Measurements from ENCODE around the gene TOM1L2. TPM values are rescaled to one million over a fixed set of nuclear protein-coding genes. Genes with fewer than 3 reads are reported as not detected.
"Not testable (repeated sequence)": the region's sequence is repeated elsewhere in the genome, so short reads cannot be mapped to it uniquely, and the experiment has no call there.

The TOM1L2 gene
- total RNA-seq, 4 donors from 2014 or later: 55.5 to 118 (median 73.3) TPM

DNA sequence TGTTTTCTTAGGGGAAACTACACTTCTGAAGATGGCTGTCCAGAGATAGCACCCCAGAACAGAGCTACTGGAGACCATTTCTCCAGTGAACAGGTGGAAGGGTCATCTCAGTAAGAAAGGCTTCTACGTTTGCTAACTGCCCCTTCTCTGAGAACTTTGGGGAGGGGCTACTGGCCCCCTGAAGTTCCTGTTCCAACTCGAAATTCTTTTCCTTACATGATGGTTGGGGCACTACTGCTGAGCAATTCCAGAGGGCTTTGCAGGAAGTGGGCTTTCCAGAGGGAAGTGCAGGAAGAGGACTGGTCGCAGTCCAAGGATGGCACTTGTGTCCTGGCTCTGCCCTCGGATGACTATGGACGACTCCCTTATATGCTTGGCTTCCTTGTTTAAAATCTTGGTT, 31.2 kb downstream of the TOM1L2 start:
- 48 to 65% methylated on average over 4 to 5 of the region's 5 CpGs for WGBS, 2 donors
- Histone ChIP-seq H3K27ac (peak overlapping the region; percentile 22 to 88 (median 85)), H3K4me3 (no peak overlapping the region), H3K4me1 (peaks cover 41 to 91% (median 62%) of the 10 kb centered on the region in 3 donors), H3K27me3 (no peaks in the 10 kb centered on the region), H3K36me3 (peaks cover 0 to 7% (median 0%) of the 10 kb centered on the region in 3 donors), H3K9me3 (no peaks in the 10 kb centered on the region)
- no peak for DNase-seq
- intact Hi-C loops (cut with DNase I): no loop called here
- TF ChIP-seq, protein P1, sequence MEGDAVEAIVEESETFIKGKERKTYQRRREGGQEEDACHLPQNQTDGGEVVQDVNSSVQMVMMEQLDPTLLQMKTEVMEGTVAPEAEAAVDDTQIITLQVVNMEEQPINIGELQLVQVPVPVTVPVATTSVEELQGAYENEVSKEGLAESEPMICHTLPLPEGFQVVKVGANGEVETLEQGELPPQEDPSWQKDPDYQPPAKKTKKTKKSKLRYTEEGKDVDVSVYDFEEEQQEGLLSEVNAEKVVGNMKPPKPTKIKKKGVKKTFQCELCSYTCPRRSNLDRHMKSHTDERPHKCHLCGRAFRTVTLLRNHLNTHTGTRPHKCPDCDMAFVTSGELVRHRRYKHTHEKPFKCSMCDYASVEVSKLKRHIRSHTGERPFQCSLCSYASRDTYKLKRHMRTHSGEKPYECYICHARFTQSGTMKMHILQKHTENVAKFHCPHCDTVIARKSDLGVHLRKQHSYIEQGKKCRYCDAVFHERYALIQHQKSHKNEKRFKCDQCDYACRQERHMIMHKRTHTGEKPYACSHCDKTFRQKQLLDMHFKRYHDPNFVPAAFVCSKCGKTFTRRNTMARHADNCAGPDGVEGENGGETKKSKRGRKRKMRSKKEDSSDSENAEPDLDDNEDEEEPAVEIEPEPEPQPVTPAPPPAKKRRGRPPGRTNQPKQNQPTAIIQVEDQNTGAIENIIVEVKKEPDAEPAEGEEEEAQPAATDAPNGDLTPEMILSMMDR (IDR thresholded peaks at IDR 0.05): no peak

- Histone ChIP-seq H3K4me1 (peaks cover 46 to 97% (median 68%) of the 10 kb centered on the region in 3 donors), H3K4me3 (no peak overlapping the region), H3K9me3 (no peaks in the 10 kb centered on the region), H3K27ac (peak overlapping the region in 3 of 4 donors; percentile 83 to 88 (median 87)), H3K27me3 (no peaks in the 10 kb centered on the region), H3K36me3 (peaks cover 0 to 7% (median 0%) of the 10 kb centered on the region in 3 donors)
- intact Hi-C loops (cut with DNase I): no loop called here
- WGBS, 2 donors: 49 to 51% methylated on average over 3 of the region's 3 CpGs
- TF ChIP-seq, protein P1 (IDR thresholded peaks at IDR 0.05): no peak
- no peak for TF ChIP-seq POLR2A (IDR thresholded peaks at IDR 0.05)
- DNase-seq: no peak
Measured at GRCh38 chr17:17940441-17940911, 31.7 kb downstream of the TOM1L2 start.

- Histone ChIP-seq H3K27ac (peak overlapping the region; percentile 82 to 88 (median 85)), H3K4me1 (peaks cover 51 to 100% (median 73%) of the 10 kb centered on the region in 3 donors)
- 83 to 91% methylated on average over 7 of the region's 7 CpGs for WGBS, 2 donors
- H3K9me3 ChIP-seq; H3K27me3 ChIP-seq; H3K4me3 ChIP-seq; H3K36me3 ChIP-seq; DNase-seq; intact Hi-C loops (cut with DNase I): not testable (repeated sequence)
Measured at GRCh38 chr17:17939941-17940340, 32.3 kb downstream of the TOM1L2 start.

DNA sequence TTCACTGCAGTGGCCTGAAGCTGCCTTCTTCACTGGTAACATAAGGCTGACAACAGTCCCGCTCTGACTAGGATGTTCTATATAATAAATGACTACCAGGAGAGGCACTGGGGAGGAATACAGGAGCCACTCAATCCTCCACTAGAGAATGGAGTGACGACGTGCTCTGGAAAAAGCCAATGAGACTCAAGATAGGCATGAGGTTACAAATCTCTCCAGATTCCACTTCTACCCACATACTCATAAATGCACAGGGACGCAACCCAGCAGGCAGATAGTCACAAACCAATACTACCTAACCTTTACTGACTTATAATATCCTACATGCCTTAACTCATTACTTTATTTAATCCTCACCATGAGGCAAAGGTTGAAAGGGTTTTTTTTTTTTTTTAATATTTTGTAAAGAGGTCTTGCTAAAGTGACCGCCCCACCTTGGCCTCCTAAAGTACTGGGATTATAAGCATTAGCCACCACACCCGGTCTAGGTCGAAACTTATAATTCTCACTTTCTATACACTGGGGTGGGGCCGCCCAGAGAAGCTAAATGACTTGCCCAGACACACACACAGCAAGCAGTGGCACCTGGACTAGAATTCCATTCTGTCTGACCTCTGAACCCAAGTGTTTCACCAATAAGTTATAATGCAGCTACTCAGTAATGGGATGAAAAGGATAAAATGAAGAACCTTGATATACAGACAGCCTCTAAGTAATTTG, 33.7 kb downstream of the TOM1L2 start:
- Histone ChIP-seq H3K9me3 (no peaks in the 10 kb centered on the region), H3K27ac (peak overlapping the region; percentile 87 to 88 (median 87)), H3K4me3 (no peak overlapping the region), H3K4me1 (peaks cover 46 to 100% (median 66%) of the 10 kb centered on the region in 3 donors), H3K36me3 (no peaks in the 10 kb centered on the region), H3K27me3 (no peaks in the 10 kb centered on the region)
- intact Hi-C loops (cut with DNase I): no loop called here
- TF ChIP-seq, protein P1 (IDR thresholded peaks at IDR 0.05): no peak
- TF ChIP-seq POLR2A (IDR thresholded peaks at IDR 0.05): no peak
- WGBS, 2 donors: 26 to 32% methylated on average over 6 to 8 of the region's 8 CpGs
- no peak for DNase-seq

DNA sequence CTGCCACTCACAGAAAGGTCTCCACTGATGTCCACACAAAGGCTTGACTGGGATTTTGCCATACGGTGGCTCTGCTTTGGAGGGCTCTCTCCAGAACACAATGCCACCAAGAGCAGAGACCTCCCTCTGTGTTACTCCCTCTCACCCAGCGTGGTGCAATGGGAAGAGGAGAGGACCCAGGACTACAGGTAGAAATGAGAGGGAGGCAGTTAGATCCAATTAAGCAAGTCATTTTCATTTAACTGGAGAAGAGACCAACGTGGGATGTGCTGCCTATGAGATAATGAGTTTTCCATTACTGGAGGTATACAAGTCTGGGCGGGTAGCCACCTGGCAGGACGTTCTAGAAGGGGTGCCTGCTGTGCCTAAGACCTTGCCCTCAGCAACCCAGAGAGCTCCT, 34.2 kb downstream of the TOM1L2 start:
- TF ChIP-seq, protein P1 (IDR thresholded peaks at IDR 0.05): no peak
- no peak for TF ChIP-seq POLR2A (IDR thresholded peaks at IDR 0.05)
- no peak for DNase-seq
- no peaks in the 10 kb centered on the region for H3K27me3 ChIP-seq
- 73 to 80% methylated on average over 2 to 4 of the region's 5 CpGs for WGBS, 2 donors
- H3K27ac ChIP-seq: peak overlapping the region; percentile 87 to 88 (median 87)
- intact Hi-C loops (cut with DNase I): no loop called here
- no peaks in the 10 kb centered on the region for H3K9me3 ChIP-seq
- peaks cover 41 to 100% (median 60%) of the 10 kb centered on the region in 3 donors for H3K4me1 ChIP-seq
- H3K36me3 ChIP-seq: no peaks in the 10 kb centered on the region
- H3K4me3 ChIP-seq: no peak overlapping the region
